OCI-LY1 (cell line): ENCODE data around the gene HAL.
A peak's percentile ranks its signal among the peaks of the same experiment; 100 is the strongest.

Experiments used
- H2AFZ ChIP-seq: fragments of 200-600 bp; sonication (generic), shearing (Covaris generic); 2 replicates; pipeline ENCODE4 v1.6.0; 2014; ENCODE audit warnings: antibody characterized with exemption, mild to moderate bottlenecking, low read length
- H3F3A ChIP-seq: fragments of 200-600 bp; sonication (generic), shearing (Covaris generic); 2 replicates; pipeline ENCODE4 v1.6.0; 2014; ENCODE audit warnings: mild to moderate bottlenecking, antibody characterized with exemption, low read length, moderate library complexity; ENCODE audit not compliant: insufficient read depth
- H3K27ac ChIP-seq: fragments of 200-600 bp; sonication (generic); 2 replicates; pipeline ENCODE4 v1.5.1; 2014; ENCODE audit warnings: low read length, mixed run types, mild to moderate bottlenecking, low read depth; ENCODE audit not compliant: poor library complexity, severe bottlenecking
- H3K27me3 ChIP-seq: fragments of 200-600 bp; sonication (generic); 2 replicates; pipeline ENCODE4 v1.6.0; 2014; ENCODE audit warnings: antibody characterized with exemption, mild to moderate bottlenecking, low read length, moderate library complexity; ENCODE audit not compliant: insufficient read depth
- H3K36me3 ChIP-seq: fragments of 200-600 bp; sonication (generic); 2 replicates; pipeline ENCODE4 v1.6.1; 2014; ENCODE audit warnings: mild to moderate bottlenecking, antibody characterized with exemption, low read length, moderate library complexity, mixed read lengths; ENCODE audit not compliant: insufficient read depth
- H3K4me1 ChIP-seq: fragments of 200-600 bp; sonication (generic); 2 replicates; pipeline ENCODE4 v1.5.1; 2014; ENCODE audit warnings: mild to moderate bottlenecking, low read length, moderate library complexity; ENCODE audit not compliant: insufficient read depth, severe bottlenecking
- H3K4me2 ChIP-seq: fragments of 200-600 bp; sonication (generic), shearing (Covaris generic); 2 replicates; pipeline ENCODE4 v1.6.1; 2014; ENCODE audit warnings: low read length
- H3K4me3 ChIP-seq: fragments of 200-600 bp; sonication (generic); 2 replicates; pipeline ENCODE4 v1.5.1; 2014; ENCODE audit warnings: low read length, low read depth, mild to moderate bottlenecking, mixed read lengths; ENCODE audit not compliant: poor library complexity, severe bottlenecking
- H3K79me2 ChIP-seq: fragments of 200-600 bp; shearing (Covaris generic); 2 replicates; pipeline ENCODE4 v1.6.1; 2016; ENCODE audit warnings: mixed run types, low read length, mixed read lengths; ENCODE audit not compliant: insufficient read depth
- H3K9ac ChIP-seq: fragments of 200-600 bp; sonication (generic), shearing (Covaris generic); 2 replicates; pipeline ENCODE4 v1.6.1; 2014; ENCODE audit warnings: mild to moderate bottlenecking, low read length, mixed read lengths
- H3K9me2 ChIP-seq: fragments of 200-600 bp; sonication (generic), shearing (Covaris generic); 2 replicates; pipeline ENCODE4 v1.6.1; 2014; ENCODE audit warnings: low read depth, mild to moderate bottlenecking, low read length, mixed read lengths
- H3K9me3 ChIP-seq: fragments of 200-600 bp; shearing (Covaris generic); 2 replicates; pipeline ENCODE4 v1.6.1; 2014; ENCODE audit warnings: low read length, mixed read lengths
- H4K20me1 ChIP-seq: fragments of 200-600 bp; sonication (generic), shearing (Covaris generic); 2 replicates; pipeline ENCODE4 v1.6.0; 2016; ENCODE audit warnings: mild to moderate bottlenecking, low read length; ENCODE audit not compliant: insufficient read depth
- EZH2 ChIP-seq: fragments of 200-600 bp; sonication (generic), shearing (Covaris generic); IDR thresholded peaks from 2 replicates; pipeline ENCODE4 v1.8.0; 2017; ENCODE audit warnings: borderline replicate concordance, mixed run types, mild to moderate bottlenecking, antibody characterized with exemption, low read length, moderate library complexity, mixed read lengths
- TF ChIP-seq, protein P1 (sequence below): fragments of 200-600 bp; sonication (generic), shearing (Covaris generic); IDR thresholded peaks from 2 replicates; pipeline ENCODE4 v1.5.1; 2017; ENCODE audit warnings: mild to moderate bottlenecking, antibody characterized with exemption, low read length, moderate library complexity, mixed read lengths

Gene HAL

DNA sequence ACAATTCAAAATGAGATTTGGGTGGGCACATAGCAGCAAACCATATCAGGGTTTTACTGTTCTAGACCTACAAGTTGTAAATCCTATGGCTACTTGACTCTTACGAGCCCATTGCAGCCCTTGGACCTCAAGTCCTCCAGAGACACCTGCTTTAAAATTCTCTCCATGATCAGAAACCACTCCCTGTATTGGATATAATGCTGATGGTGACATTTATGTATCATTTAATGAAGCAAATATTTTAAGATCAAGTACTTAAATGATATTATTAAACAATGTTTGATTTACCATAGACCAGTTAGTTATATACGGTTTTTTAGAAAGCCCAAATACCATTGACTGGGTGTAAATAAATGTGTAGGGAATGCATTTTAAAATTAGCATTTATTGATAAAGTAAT lies 28.8 kb downstream of the HAL start:
- Histone ChIP-seq H3K4me2 (no peak overlapping the region), H3K36me3 (no peaks in the 10 kb centered on the region), H4K20me1 (no peaks in the 10 kb centered on the region), H2AFZ (no peak overlapping the region), H3K27me3 (no peaks in the 10 kb centered on the region), H3K9ac (no peak overlapping the region), H3F3A (no peaks in the 10 kb centered on the region), H3K9me2 (no peaks in the 10 kb centered on the region), H3K4me3 (no peak overlapping the region), H3K27ac (no peak overlapping the region), H3K79me2 (no peaks in the 10 kb centered on the region), H3K9me3 (no peaks in the 10 kb centered on the region), H3K4me1 (no peaks in the 10 kb centered on the region)
- TF ChIP-seq, protein P1, sequence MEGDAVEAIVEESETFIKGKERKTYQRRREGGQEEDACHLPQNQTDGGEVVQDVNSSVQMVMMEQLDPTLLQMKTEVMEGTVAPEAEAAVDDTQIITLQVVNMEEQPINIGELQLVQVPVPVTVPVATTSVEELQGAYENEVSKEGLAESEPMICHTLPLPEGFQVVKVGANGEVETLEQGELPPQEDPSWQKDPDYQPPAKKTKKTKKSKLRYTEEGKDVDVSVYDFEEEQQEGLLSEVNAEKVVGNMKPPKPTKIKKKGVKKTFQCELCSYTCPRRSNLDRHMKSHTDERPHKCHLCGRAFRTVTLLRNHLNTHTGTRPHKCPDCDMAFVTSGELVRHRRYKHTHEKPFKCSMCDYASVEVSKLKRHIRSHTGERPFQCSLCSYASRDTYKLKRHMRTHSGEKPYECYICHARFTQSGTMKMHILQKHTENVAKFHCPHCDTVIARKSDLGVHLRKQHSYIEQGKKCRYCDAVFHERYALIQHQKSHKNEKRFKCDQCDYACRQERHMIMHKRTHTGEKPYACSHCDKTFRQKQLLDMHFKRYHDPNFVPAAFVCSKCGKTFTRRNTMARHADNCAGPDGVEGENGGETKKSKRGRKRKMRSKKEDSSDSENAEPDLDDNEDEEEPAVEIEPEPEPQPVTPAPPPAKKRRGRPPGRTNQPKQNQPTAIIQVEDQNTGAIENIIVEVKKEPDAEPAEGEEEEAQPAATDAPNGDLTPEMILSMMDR = no peak
- TF ChIP-seq EZH2 = no peak

- H3K4me3 ChIP-seq = no peak overlapping the region
- no peaks in the 10 kb centered on the region for H3K9me2 ChIP-seq
- no peaks in the 10 kb centered on the region for H4K20me1 ChIP-seq
- no peaks in the 10 kb centered on the region for H3K79me2 ChIP-seq
- TF ChIP-seq EZH2 = no peak
- TF ChIP-seq, protein P1 = no peak
- no peak overlapping the region for H2AFZ ChIP-seq
- no peaks in the 10 kb centered on the region for H3K27me3 ChIP-seq
- H3F3A ChIP-seq = no peaks in the 10 kb centered on the region
- H3K9ac ChIP-seq = no peak overlapping the region
- no peaks in the 10 kb centered on the region for H3K9me3 ChIP-seq
- no peaks in the 10 kb centered on the region for H3K36me3 ChIP-seq
- H3K4me2 ChIP-seq = no peak overlapping the region
- no peaks in the 10 kb centered on the region for H3K4me1 ChIP-seq
- H3K27ac ChIP-seq = no peak overlapping the region
Measured at GRCh38 chr12:95966287-95966870, 29.8 kb downstream of the HAL start.

DNA sequence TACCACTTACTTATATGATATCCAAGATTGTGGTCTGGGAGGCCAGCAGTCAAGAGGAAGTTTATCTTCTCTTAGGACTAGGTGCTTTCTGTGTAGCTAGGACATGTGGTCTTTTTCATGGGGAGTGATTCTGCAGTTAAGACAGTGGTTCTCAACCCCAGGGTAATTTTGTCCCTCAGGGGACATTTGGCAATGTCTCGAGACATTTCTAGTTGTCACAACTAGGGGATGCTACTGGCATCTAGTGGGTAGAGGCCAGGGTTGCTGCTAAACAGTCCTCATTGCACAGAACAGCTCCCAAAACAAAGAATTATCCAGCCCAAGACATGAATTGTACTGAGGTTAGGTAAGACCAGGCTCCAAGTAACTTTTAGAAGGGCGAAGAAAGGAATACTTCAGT lies 33.0 kb downstream of the HAL start:
- Histone ChIP-seq H3K27me3 (no peaks in the 10 kb centered on the region), H3K4me3 (no peak overlapping the region), H3K4me1 (no peaks in the 10 kb centered on the region), H3K9me2 (no peaks in the 10 kb centered on the region), H3K36me3 (no peaks in the 10 kb centered on the region), H3K4me2 (no peak overlapping the region), H3K9ac (no peak overlapping the region), H2AFZ (no peak overlapping the region), H3K79me2 (no peaks in the 10 kb centered on the region), H3F3A (no peaks in the 10 kb centered on the region), H3K9me3 (no peaks in the 10 kb centered on the region), H3K27ac (no peak overlapping the region), H4K20me1 (no peaks in the 10 kb centered on the region)
- TF ChIP-seq EZH2 = no peak
- TF ChIP-seq, protein P1 = peak; percentile 22; the same call in 1 of the 2 replicates
